Peyer's patch (tissue), 4 donors: Measurements from ENCODE around the gene ENOPH1. TPM values are rescaled to one million over a fixed set of nuclear protein-coding genes. Genes with fewer than 3 reads are reported as not detected.
"Not testable (repeated sequence)": the region's sequence is repeated elsewhere in the genome, so short reads cannot be mapped to it uniquely, and the experiment has no call there.

Experiments
- DNase-seq, 3 donors: peaks; one replicate each; pipeline ENCODE4 v3.0.0-alpha.2; 2017 to 2019
- H3K27ac ChIP-seq, 4 donors: fragments of 200-600 bp; sonication (generic); one replicate each; pipeline ENCODE4 v1.5.1; 2016 to 2019
- H3K27me3 ChIP-seq, 2 donors: fragments of 200-600 bp; sonication (generic); one replicate each; pipeline ENCODE4 v1.5.1; 2019
- H3K36me3 ChIP-seq, 3 donors: fragments of 200-600 bp; sonication (generic); one replicate each; pipeline ENCODE4 v1.5.1; 2016 to 2019
- H3K4me1 ChIP-seq, 4 donors: fragments of 200-600 bp; sonication (generic); one replicate each; pipeline ENCODE4 v1.5.1; 2016 to 2019
- H3K4me3 ChIP-seq, 4 donors: fragments of 200-600 bp; sonication (generic); 1 replicate in 3 of 4; 2 replicates in 1 of 4; pipeline ENCODE4 v1.5.1; 2016 to 2019; ENCODE audit warnings: mild to moderate bottlenecking in 1 of 4
- H3K9me3 ChIP-seq, 4 donors: fragments of 200-600 bp; sonication (generic); one replicate each; pipeline ENCODE4 v1.5.1; 2016 to 2019; ENCODE audit warnings: mild to moderate bottlenecking in 1 of 4
- CTCF ChIP-seq, 6 experiments: fragments of 450-650 bp in 4 of 6; fragments of 200-600 bp in 2 of 6; sonication (generic) in 1 of 6; IDR thresholded peaks; one replicate each; pipeline ENCODE4 v1.5.1; 2017 to 2019; ENCODE audit warnings: antibody characterized with exemption in 6 of 6, mild to moderate bottlenecking in 3 of 6, moderate library complexity in 1 of 6
- POLR2A ChIP-seq, 2 donors: fragments of 450-650 bp; IDR thresholded peaks; one replicate each; pipeline ENCODE4 v1.5.1; 2017; ENCODE audit warnings: antibody characterized with exemption in 2 of 2, mild to moderate bottlenecking in 2 of 2, moderate library complexity in 2 of 2
- total RNA-seq, 4 donors: library from RNA; depleted of rRNA; stranded (reverse); fragments of >200 nt; gene quantifications; one replicate each; pipeline ENCODE4 v1.1.0, GENCODE V29; 2016

ENOPH1 gene
- total RNA-seq, 4 donors from 2014 or later = 8.2 to 18.6 (median 15.2) TPM

GRCh38 chr4:82473621-82474164 is 43.3 kb downstream of the ENOPH1 start:
- no peak overlapping the region for H3K27ac ChIP-seq
- no peaks in the 10 kb centered on the region for H3K36me3 ChIP-seq
- no peak overlapping the region for H3K4me3 ChIP-seq
- no peaks in the 10 kb centered on the region for H3K27me3 ChIP-seq
- no peaks in the 10 kb centered on the region for H3K4me1 ChIP-seq
- TF ChIP-seq CTCF (IDR thresholded peaks at IDR 0.05) (no peak), POLR2A (IDR thresholded peaks at IDR 0.05) (no peak)
- no peak for DNase-seq
- no peaks in the 10 kb centered on the region for H3K9me3 ChIP-seq

- H3K9me3 ChIP-seq, H3K27ac ChIP-seq, H3K36me3 ChIP-seq, H3K4me3 ChIP-seq, H3K27me3 ChIP-seq, H3K4me1 ChIP-seq, DNase-seq: not testable (repeated sequence)
Measured at GRCh38 chr4:82475931-82476330, 45.5 kb downstream of the ENOPH1 start.

- H3K4me1 ChIP-seq, H3K27me3 ChIP-seq, H3K4me3 ChIP-seq, H3K9me3 ChIP-seq, H3K36me3 ChIP-seq, H3K27ac ChIP-seq: not testable (repeated sequence)
- peak in 1 of 3 donors; percentile 54 for DNase-seq
Measured at GRCh38 chr4:82477469-82477868, 47.1 kb downstream of the ENOPH1 start.

GRCh38 chr4:82479562-82479961 is 49.2 kb downstream of the ENOPH1 start:
- no peaks in the 10 kb centered on the region for H3K27me3 ChIP-seq
- H3K4me1 ChIP-seq = no peaks in the 10 kb centered on the region
- H3K4me3 ChIP-seq = no peak overlapping the region
- H3K9me3 ChIP-seq = no peaks in the 10 kb centered on the region
- H3K36me3 ChIP-seq = no peaks in the 10 kb centered on the region
- DNase-seq = no peak
- H3K27ac ChIP-seq = no peak overlapping the region
- TF ChIP-seq POLR2A (IDR thresholded peaks at IDR 0.05) = no peak
- no peak for TF ChIP-seq CTCF (IDR thresholded peaks at IDR 0.05)

- Histone ChIP-seq H3K36me3 (no peaks in the 10 kb centered on the region), H3K9me3 (no peaks in the 10 kb centered on the region), H3K27ac (no peak overlapping the region), H3K27me3 (no peaks in the 10 kb centered on the region), H3K4me3 (no peak overlapping the region), H3K4me1 (no peaks in the 10 kb centered on the region)
- TF ChIP-seq CTCF (IDR thresholded peaks at IDR 0.05) (no peak), POLR2A (IDR thresholded peaks at IDR 0.05) (no peak)
- no peak for DNase-seq
Measured at GRCh38 chr4:82480771-82481505, 50.5 kb downstream of the ENOPH1 start.

- H3K4me1 ChIP-seq = no peaks in the 10 kb centered on the region
- H3K27me3 ChIP-seq = no peaks in the 10 kb centered on the region
- H3K9me3 ChIP-seq = no peaks in the 10 kb centered on the region
- DNase-seq = no peak
- H3K27ac ChIP-seq = no peak overlapping the region
- no peak for TF ChIP-seq POLR2A (IDR thresholded peaks at IDR 0.05)
- TF ChIP-seq CTCF (IDR thresholded peaks at IDR 0.05) = no peak
- H3K36me3 ChIP-seq = no peaks in the 10 kb centered on the region
- H3K4me3 ChIP-seq = no peak overlapping the region
Measured at GRCh38 chr4:82481506-82481840, 51.1 kb downstream of the ENOPH1 start.

GRCh38 chr4:82482387-82482786 is 52.0 kb downstream of the ENOPH1 start:
- no peak for TF ChIP-seq POLR2A (IDR thresholded peaks at IDR 0.05)
- Histone ChIP-seq H3K36me3 (no peaks in the 10 kb centered on the region), H3K27me3 (no peaks in the 10 kb centered on the region), H3K9me3 (no peaks in the 10 kb centered on the region), H3K4me1 (no peaks in the 10 kb centered on the region), H3K4me3 (no peak overlapping the region), H3K27ac (no peak overlapping the region)
- DNase-seq = no peak
